ENCODE measurements around the gene GPT2. TPM values are rescaled to one million over a fixed set of nuclear protein-coding genes. Genes with fewer than 3 reads are reported as not detected.

GPT2 gene
- total and polyA plus RNA-seq, 7 donors = 3.3 to 28.7 (median 14.8) TPM

- Histone ChIP-seq H3K4me1 (peaks cover 0 to 15% (median 10%) of the 10 kb centered on the region in 4 donors), H3K4me3 (no peak overlapping the region), H3K27ac (no peak overlapping the region), H3K9me3 (no peaks in the 10 kb centered on the region), H3K36me3 (peaks cover 0 to 3% (median 0%) of the 10 kb centered on the region in 4 donors), H3K27me3 (no peaks in the 10 kb centered on the region)
- intact Hi-C loops (cut with DNase I) = no loop called here
- no peak for DNase-seq
- no peak for TF ChIP-seq POLR2A (IDR thresholded peaks at IDR 0.05)
- no peak for TF ChIP-seq POLR2AphosphoS5 (IDR thresholded peaks at IDR 0.05)
- no peak for TF ChIP-seq CTCF (IDR thresholded peaks at IDR 0.05)
- TF ChIP-seq EP300 (IDR thresholded peaks at IDR 0.05) = no peak
- WGBS, 2 donors = 58 to 79% methylated on average over 9 of the region's 9 CpGs
Measured at GRCh38 chr16:46895399-46896313, 11.5 kb downstream of the GPT2 start.

GRCh38 chr16:46896314-46896968 lies 12.3 kb downstream of the GPT2 start:
- DNase-seq = no peak

GRCh38 chr16:46897471-46897870 lies 13.3 kb downstream of the GPT2 start:
- Histone ChIP-seq H3K27me3 (no peaks in the 10 kb centered on the region), H3K9me3 (no peaks in the 10 kb centered on the region), H3K4me1 (peaks cover 0 to 15% (median 10%) of the 10 kb centered on the region in 4 donors), H3K36me3 (peaks cover 0 to 5% (median 0%) of the 10 kb centered on the region in 4 donors), H3K27ac (no peak overlapping the region), H3K4me3 (no peak overlapping the region)
- 95% methylated on average over 10 of the region's 10 CpGs for WGBS, 2 donors
- no peak for TF ChIP-seq POLR2AphosphoS5 (IDR thresholded peaks at IDR 0.05)
- TF ChIP-seq POLR2A (IDR thresholded peaks at IDR 0.05) = no peak
- no peak for TF ChIP-seq CTCF (IDR thresholded peaks at IDR 0.05)
- no peak for TF ChIP-seq EP300 (IDR thresholded peaks at IDR 0.05)
- no peak for DNase-seq
- intact Hi-C loops (cut with DNase I) = no loop called here

More at GRCh38 chr16:46896314-46896968, 12.3 kb downstream of the GPT2 start:
- TF ChIP-seq POLR2A (IDR thresholded peaks at IDR 0.05) (no peak), CTCF (IDR thresholded peaks at IDR 0.05) (no peak), POLR2AphosphoS5 (IDR thresholded peaks at IDR 0.05) (no peak), EP300 (IDR thresholded peaks at IDR 0.05) (no peak)
- Histone ChIP-seq H3K27me3 (no peaks in the 10 kb centered on the region), H3K4me3 (no peak overlapping the region), H3K4me1 (peaks cover 0 to 15% (median 10%) of the 10 kb centered on the region in 4 donors), H3K27ac (no peak overlapping the region), H3K36me3 (peaks cover 0 to 5% (median 0%) of the 10 kb centered on the region in 4 donors), H3K9me3 (no peaks in the 10 kb centered on the region)
- intact Hi-C loops (cut with DNase I) = no loop called here
- 75 to 80% methylated on average over 7 of the region's 7 CpGs for WGBS, 2 donors

- H3K9me3 ChIP-seq = no peaks in the 10 kb centered on the region
- no peak for DNase-seq
- no peak overlapping the region for H3K27ac ChIP-seq
- TF ChIP-seq EP300 (IDR thresholded peaks at IDR 0.05) = no peak
- no peak for TF ChIP-seq POLR2AphosphoS5 (IDR thresholded peaks at IDR 0.05)
- no peak for TF ChIP-seq CTCF (IDR thresholded peaks at IDR 0.05)
- TF ChIP-seq POLR2A (IDR thresholded peaks at IDR 0.05) = no peak
- H3K27me3 ChIP-seq = no peaks in the 10 kb centered on the region
- H3K4me1 ChIP-seq = peaks cover 0 to 15% (median 10%) of the 10 kb centered on the region in 4 donors
- no peak overlapping the region for H3K4me3 ChIP-seq
- peaks cover 0 to 5% (median 0%) of the 10 kb centered on the region in 4 donors for H3K36me3 ChIP-seq
- intact Hi-C loops (cut with DNase I) = no loop called here
- 73 to 94% methylated on average over 13 of the region's 13 CpGs for WGBS, 2 donors
Measured at GRCh38 chr16:46898006-46898405, 13.8 kb downstream of the GPT2 start.
